GM19395 (cell line): ENCODE results near the gene POMGNT2.
"Not testable (repeated sequence)": the region's sequence is repeated elsewhere in the genome, so short reads cannot be mapped to it uniquely, and the experiment has no call there.

Experiments used
- ATAC-seq: cut with Tn5 transposase; IDR thresholded peaks from one replicate; pipeline ENCODE4 v1.9.1; 2021; ENCODE audit warnings: mild to moderate bottlenecking, moderate library complexity; ENCODE audit not compliant: unreplicated experiment

The POMGNT2 gene

DNA sequence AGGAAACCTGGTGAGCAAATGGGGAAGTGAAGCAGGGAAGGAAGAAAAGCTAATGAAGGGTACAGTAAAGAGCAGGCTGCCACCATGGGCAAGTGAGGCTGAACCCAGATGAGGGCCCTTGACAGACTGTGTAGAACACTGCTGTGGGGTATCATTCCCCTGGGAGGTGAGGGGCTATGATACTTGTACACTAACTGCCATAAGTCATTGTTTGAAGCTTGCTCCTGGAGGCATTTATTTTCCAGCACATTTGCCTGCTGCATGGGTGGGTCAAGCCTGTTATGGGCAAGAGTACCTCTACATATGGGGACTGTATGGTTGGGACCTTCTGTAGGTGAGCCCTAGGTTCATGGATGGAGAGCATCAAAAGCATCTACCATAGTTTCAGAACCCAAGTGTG, 57.4 kb downstream of the POMGNT2 start:
- no peak for ATAC-seq

DNA sequence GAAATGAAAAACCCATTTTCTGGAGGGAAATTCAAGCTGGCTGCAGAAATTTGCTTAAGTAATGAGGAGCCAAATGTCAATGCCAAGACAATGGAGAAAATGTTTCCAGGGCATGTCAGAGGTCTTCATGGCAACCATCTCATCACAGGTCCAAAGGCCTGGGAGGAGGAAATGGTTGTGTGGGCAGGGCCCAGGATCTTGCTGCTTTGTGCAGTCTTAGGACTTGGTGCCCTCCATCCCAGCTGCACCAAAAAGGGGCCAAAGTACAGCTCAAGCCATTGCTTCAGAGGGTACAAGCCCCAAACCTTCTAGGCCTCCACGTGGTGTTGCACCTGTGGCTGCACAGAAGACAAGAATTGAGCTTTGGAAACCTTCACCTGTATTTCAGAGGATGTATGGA, 59.3 kb downstream of the POMGNT2 start:
- ATAC-seq = no peak

DNA sequence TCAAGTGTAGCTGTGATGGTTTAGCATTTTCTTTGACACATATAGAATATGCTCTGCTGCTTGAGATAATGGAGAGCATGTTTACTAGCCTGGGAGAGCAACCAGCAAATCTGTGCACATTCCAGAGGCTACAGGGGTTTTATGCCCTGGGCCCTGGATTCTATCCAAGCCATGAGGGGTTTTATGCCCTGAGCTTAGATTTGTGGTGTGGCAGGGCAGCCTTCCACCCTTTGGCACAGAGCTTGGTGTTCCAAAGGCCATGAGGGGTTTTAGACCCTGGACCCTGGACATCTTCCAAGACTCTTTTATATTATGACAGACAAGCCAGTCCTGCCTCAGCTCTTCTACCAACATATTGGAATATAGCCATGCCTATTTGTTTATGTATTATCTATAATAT, 60.8 kb downstream of the POMGNT2 start:
- ATAC-seq = not testable (repeated sequence)

DNA sequence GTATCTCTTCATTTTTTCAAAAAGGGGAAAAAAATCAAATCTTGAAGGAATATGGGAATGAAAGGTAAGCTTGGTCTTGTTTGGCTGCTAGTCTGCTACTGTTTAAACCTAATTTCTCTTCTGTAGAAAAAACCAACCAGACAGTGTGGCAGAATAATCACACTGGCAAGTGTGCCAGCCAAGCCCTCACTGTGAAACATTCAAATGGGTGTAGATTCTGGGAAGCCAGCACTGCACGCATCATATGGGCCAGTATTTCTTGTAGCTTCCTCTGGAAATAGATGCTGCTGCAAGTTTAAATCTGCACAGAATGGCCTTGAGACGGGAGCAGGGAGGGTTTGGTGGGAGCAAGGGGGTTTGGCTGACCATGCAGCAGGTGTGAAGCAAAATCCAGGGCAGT, 62.1 kb downstream of the POMGNT2 start:
- no peak for ATAC-seq

DNA sequence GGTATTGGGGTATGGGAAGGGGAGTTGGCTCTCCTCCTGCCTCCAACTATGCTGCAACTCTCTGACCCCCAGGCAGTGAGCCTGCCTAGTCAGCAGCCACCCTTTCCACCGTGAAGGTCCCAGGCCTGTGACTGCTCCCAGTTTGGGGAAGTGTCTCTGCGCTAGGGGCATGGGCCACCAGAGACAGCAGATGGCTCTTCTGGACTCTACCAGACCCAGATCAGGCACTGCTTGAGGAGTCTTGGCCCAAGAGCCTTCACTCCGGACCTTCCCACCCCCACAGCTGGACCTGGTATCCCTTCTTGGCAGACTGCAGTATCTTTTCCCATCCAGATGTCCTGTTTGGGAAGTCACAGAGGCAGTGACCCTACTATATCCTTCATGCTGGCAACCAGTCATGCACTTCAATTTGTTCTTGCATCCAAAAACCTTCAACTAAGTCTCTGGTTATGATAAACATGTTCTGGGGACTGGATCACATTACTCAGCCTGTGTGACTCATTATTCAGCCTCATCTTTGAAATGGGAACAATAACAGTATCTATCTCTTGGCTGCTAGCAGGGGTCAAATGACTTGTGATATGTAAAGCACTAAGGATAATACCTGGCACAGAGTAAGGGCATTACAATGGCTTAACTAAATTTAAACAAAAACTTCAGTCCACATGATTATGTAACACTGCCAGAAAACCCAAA, 62.7 kb downstream of the POMGNT2 start:
- ATAC-seq = no peak

DNA sequence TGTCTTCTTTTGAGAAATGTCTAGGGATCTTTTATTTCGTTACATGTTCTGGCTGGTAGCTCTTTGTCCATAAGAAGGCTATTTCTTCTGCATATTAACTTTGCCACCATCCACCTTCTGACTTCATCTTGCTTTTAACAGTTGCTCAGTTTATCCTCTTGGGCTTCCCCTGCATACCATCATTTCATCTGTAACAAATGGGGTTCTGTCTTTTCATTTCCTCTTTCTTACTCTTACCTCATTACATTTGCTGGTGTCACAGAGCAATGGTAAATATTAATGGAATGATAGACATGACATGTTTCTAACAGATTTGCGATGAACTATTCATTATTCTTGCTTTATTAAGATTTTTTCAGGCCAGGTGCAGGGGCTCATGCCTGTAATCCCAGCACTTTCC, 64.4 kb downstream of the POMGNT2 start:
- ATAC-seq = no peak

DNA sequence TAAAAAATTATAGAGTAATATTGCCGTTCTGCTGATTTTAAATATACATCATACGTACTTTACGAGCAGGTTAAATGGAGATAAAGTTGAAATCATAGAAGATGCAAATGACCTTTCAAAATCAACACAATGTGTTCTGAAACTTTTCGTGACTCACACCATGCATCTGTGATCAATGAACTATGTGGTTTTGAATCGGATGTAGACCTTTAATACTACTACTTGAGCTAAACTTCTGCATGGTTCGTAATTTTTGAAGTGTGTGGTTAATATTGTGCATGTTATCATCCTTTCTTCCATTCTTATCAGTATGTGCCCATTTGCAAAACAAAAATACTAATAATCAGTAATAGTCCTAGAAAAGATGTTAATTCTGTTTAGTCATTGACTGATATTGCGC, 67.9 kb downstream of the POMGNT2 start:
- no peak for ATAC-seq

DNA sequence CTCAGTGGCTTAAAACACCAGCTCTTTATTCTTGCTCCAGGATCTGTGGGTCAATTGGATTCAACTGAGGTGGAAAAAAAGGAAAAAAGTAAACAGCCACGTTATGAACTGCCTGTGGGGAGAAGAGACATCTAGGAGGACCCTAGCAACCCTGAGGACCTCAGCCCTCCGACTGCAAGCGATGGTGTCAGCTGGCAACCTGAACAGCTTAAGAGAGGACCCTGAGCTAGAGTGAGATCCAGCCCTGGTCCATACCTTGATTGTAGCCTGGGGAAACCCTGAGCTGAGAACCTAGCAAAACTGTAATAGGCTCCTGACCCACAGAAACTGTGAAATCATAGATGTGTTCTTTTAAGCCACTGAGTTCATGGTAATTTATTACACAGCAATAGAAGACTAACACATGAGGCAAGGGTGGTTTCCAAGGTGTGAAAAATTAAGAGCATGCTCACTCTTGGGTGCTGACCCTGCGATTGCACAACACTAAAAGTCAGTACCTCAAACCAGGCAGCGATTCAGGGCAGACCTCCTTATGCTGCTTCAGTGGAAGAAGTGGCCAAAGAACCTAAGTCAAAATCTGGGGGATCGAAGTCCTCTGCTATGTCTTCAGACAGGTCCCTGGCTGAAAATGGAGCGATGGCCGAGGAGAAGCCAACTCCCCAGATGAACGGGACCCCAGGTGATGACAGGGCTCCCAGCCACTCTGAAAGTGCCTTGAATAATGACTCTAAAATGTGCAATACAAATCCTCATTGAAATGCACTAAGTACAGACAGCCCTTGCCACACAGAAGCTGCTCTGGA, 69.1 kb downstream of the POMGNT2 start:
- no peak for ATAC-seq

DNA sequence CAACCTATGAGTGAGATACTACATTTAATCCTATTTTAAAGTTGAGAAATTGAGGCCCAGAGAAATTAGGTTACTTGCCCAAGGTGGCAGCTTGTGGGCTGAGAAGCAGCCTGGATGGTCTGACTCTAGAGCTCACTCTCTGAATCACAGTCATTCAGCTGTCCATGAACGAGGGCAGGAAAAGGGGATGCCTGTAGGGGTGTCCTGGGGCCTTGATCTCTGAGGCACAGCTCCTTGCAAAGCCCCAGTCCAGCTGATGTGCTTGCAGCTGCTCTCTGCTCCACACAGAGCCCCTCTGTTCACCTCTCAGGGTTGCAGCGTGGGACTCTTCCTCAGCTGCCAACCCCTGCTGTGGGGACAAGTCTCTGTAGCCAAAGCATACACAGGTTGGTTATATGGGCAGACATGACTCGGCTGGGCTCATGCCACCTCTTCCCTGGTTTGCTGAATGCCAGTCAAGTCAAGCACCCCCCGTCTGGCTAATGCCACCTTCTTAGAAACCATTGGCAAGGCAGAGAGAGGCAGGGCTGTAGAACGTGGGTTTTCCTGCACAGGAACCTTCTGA, 70.0 kb downstream of the POMGNT2 start:
- no peak for ATAC-seq

DNA sequence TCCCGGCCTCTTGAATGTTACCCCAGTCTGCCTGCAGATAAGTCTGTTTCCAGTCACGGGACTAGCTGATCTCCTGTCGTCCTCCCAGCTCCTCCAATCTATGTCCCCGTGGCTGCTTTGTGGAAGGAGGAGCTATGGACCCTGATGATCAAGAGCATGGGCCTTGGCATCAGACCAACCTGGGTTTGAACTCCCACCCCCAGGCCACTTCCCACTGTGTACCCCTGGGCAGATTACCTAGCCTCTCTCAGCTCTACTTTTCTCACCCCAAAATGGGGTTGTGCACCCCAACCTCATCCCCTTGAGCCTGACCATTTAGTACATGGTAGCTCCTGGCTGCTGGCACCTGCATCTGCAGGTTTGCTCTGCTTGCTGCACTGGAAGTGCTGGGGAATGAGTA, 71.0 kb downstream of the POMGNT2 start:
- ATAC-seq = no peak

DNA sequence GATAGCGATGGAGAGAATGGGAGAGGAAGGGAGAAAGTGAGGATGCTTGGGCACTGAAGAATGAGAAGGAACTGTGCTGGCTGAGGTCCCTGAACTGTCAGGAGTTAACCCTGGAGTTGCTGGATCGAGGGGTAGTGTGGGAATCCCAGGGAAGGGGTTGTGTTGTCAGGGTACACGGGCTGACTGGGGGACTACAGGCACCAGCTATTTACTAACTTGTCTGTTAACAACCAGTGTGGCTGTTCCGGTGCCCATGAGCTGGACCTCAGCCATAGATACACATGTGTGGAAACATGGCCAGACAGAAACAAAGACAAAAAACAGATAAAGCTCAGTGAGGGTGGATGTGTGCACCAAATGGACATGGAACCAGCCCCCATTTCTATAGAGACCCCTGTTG, 71.7 kb downstream of the POMGNT2 start:
- no peak for ATAC-seq

DNA sequence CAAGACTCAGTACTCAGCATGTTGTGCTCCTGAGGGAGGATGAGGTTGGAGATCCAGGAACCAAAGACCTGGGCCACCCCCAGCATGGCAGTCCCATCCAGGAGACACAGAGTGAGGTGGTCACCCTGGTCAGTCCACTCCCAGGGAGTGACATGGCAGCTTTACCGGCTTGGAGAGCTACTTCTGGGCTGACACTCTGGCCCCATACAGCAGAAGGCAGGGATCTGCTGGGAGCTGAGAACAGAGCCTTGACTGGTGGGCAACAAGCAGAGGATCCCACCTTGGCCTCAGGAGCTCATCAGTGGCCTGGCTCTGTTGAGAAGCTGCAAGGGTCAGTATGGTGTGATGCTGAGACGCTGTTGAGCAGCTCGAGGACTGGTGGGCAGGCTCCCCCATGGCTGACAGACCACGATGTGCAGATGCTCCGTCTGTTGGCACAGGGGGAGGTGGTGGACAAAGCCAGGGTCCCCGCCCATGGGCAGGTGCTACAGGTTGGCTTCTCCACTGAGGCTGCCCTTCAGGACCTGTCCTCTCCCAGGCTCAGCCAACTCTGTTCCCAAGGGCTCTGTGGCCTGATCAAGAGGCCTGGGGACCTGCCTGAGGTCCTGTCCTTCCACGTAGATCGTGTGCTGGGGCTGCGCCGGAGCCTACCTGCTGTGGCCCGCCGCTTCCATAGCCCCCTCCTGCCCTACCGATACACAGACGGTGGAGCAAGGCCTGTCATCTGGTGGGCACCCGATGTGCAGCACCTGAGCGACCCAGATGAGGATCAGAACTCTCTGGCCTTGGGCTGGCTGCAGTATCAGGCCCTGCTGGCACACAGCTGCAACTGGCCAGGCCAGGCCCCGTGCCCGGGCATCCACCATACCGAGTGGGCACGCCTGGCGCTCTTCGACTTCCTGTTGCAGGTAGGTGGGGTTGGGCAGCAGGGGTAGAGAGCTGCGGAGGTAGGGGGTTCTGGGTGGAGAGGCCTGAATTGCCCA, 72.9 kb downstream of the POMGNT2 start:
- no peak for ATAC-seq

DNA sequence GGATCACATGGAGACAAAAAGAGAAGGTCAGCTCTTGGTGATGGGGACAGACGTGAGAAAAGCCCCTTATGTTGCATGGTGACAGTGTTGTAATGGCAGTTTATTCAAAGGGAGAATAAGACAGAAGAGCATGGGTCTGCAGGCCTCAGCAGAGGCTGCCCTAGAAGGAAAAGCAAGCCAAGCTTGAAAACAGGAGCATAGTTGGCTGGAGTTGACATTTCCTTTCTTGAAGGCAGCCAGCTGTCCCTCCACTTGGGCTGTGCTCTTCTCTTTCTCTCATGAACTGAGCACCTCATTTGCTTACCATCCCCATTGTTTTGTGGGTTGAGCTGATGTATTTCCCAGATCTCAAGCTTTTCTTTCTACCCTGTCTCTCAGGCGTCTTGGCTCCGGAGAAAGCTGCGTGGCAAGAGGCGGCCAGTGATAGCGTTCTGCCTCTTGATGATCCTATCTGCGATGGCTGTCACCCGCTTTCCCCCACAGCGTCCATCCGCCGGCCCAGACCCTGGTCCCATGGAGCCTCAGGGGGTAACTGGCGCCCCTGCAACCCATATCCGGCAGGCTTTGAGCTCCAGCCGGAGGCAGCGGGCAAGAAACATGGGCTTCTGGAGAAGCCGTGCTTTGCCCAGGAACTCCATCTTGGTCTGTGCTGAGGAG, 73.9 kb downstream of the POMGNT2 start:
- no peak for ATAC-seq

DNA sequence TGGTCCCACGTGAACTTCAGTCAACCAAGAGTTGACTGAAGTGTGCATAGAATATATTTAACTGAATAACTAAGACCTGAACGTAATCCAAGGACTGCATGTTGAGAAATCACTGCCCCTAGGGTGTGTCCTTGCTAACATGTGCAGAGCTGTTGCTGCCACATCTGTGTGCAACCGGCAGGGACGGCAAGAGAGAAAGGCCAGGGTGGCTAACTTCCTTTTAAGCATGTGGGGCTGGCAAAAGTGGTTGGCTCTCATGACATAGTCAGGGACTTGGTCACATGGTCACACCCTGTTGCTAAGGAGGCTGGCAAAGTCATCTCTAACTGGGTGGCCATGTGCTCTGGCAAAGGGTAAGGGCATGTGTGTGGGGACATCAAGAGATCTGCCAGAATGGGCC, 74.4 kb downstream of the POMGNT2 start:
- no peak for ATAC-seq

DNA sequence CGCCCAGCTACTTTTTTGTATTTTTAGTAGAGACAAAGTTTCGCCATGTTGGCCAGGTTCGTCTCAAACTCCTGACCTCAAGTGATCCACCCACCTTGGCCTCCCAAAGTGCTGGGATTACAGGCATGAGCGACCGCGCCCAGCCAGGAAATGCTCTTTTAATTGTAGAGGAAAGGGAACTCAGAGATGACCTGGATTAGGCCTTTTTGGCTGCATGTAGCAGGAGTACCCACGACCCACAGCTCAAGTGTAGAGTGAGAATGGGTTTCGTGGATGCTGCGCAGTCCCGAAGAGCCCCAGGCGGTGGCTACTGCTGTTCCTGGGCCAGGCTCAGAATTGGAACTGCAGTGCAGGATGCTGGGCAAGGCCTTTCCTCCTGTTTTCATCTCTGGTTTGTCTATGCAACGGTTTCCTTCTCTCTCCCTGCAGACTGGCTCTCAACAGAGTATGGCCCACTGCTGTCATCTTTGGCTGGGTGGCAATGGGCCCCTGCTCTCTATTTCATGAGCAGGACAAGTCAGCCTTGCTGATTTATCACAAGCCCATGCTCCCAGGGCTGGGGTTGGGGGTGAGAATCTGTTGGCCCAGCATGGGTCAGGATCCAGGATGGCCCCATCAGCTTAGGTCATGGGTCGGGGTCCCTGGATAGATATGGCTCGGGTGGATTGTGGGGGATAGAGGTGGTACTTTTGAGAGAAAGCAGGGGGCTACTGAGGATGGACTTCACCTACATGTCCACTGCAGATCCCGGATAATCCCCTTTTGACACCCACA, 75.5 kb downstream of the POMGNT2 start:
- ATAC-seq = no peak
